NOMO-1 treated with DMSO at 0.1 percent for 48 hours (cell line): ENCODE data around the gene PRDM10.

Experiments
- DNase-seq: peaks from one replicate; lab custom pipeline; 2025; ENCODE audit not compliant: unreplicated experiment; lab: John Stamatoyannopoulos, UW

PRDM10 gene

GRCh38 chr11:129950101-129951091 is 52.2 kb downstream of the PRDM10 start:
- peak; percentile 95 for DNase-seq

- DNase-seq = no peak
Observed at GRCh38 chr11:129948926-129949466, 53.6 kb downstream of the PRDM10 start.

- no peak for DNase-seq
Observed at GRCh38 chr11:129947474-129947873, 55.2 kb downstream of the PRDM10 start.

GRCh38 chr11:129946965-129947364 is 55.7 kb downstream of the PRDM10 start:
- DNase-seq = no peak

- DNase-seq = no peak
Observed at GRCh38 chr11:129946256-129946655, 56.4 kb downstream of the PRDM10 start.

GRCh38 chr11:129945373-129945772 is 57.3 kb downstream of the PRDM10 start:
- no peak for DNase-seq

GRCh38 chr11:129944696-129945095 is 57.9 kb downstream of the PRDM10 start:
- no peak for DNase-seq

GRCh38 chr11:129943036-129943435 is 59.6 kb downstream of the PRDM10 start:
- no peak for DNase-seq

- no peak for DNase-seq
Observed at GRCh38 chr11:129939510-129939909, 63.1 kb downstream of the PRDM10 start.

- DNase-seq = no peak
Observed at GRCh38 chr11:129938764-129939163, 63.9 kb downstream of the PRDM10 start.

- DNase-seq = no peak
Observed at GRCh38 chr11:129937592-129938238, 64.9 kb downstream of the PRDM10 start.

GRCh38 chr11:129935723-129936122 is 66.9 kb downstream of the PRDM10 start:
- DNase-seq = no peak

GRCh38 chr11:129933891-129934290 is 68.7 kb downstream of the PRDM10 start:
- DNase-seq = no peak

- DNase-seq = no peak
Observed at GRCh38 chr11:129933262-129933661, 69.4 kb downstream of the PRDM10 start.

GRCh38 chr11:129932381-129933067 is 70.1 kb downstream of the PRDM10 start:
- DNase-seq = no peak

GRCh38 chr11:129930743-129931142 is 71.9 kb downstream of the PRDM10 start:
- DNase-seq = peak; percentile 87

GRCh38 chr11:129930296-129930695 is 72.3 kb downstream of the PRDM10 start:
- DNase-seq = no peak

GRCh38 chr11:129929721-129930120 is 72.9 kb downstream of the PRDM10 start:
- peak; percentile 63 for DNase-seq

- DNase-seq = no peak
Observed at GRCh38 chr11:129928923-129929692, 73.5 kb downstream of the PRDM10 start.

GRCh38 chr11:129922674-129923073 is 80.0 kb downstream of the PRDM10 start:
- DNase-seq = no peak
